Right ventricle myocardium inferior (tissue), 1 donor: ENCODE data around the gene CYP19A1. TPM values are rescaled to one million over a fixed set of nuclear protein-coding genes. Genes with fewer than 3 reads are reported as not detected.

ENCODE experiments used
- ATAC-seq: fragments of 200-7000 bp; cut with Tn5 transposase; one replicate; pipeline ENCODE4 v1.9.1; 2020; ENCODE audit warnings: mild to moderate bottlenecking, moderate library complexity
- DNase-seq: peaks from one replicate; pipeline ENCODE4 v3.0.0; 2021; ENCODE audit errors: missing footprints
- intact Hi-C: fragments of 100-400 bp; cut with DNase I; formaldehyde crosslinking; loops from one replicate; pipeline ENCODE4 v1.11.0; 2022
- long read RNA-seq: library from polyadenylated mRNA; unstranded; transcript quantifications from one replicate; pipeline ENCODE4 v2.0.0, GENCODE V29; 2021
- total RNA-seq: library from RNA; stranded (reverse); fragmentation: NEBNext Ultra II Directional; extraction: Animal tissue kit (Norgen Biotek cat#: 25700); gene quantifications from one replicate; pipeline ENCODE4 v1.2.1, GENCODE V29; 2021
- donor health status: DM: no; HTN: yes; CAD: no; lungs with severe emphysema.

The CYP19A1 gene
- 0.65 TPM for total RNA-seq
- long read RNA-seq: 0 reads

DNA sequence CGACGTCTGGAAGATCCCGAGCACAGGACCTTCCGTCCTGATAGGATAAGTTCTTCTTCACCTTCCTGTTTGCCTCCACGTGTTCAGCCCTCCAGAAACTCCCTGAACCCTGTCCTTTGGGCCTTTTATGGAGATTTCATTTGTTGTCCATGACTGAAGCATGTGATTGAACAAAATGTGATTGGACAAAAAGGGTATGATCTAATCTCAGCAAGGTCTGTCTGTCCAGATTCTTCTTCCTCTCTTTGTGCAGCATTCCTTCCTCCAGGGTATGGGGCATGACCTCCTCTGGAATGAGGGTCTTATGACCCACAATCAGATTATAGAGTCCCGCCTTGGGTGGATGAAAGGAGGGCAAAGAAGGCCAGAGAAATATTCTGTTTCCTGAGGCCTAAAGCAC, at the start of gene CYP19A1:
Gene CYP19A1 (minus strand): TSS at position 101 of the 400 bp plus-strand sequence. CDS start 95,684 bp downstream, outside the sequence.
- no peak for ATAC-seq
- no peak for DNase-seq
- intact Hi-C loops: no loop called here

DNA sequence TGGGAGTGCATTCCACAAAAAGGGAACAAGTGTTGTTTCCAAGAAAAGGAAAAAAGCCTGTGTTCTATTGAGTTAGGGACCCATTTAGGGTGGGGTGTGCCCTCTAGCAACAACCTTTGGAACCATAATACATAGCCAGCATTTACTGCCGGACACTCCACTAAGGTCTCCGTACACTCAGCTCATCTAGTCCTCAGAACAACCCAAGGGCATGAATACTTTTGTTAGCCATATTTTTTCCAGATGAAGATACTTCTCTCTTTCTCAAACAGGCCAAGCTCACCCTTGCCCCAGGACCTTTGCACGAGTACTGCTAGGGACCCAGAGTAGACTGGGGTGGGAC, 49.3 kb upstream of the CYP19A1 start:
- intact Hi-C loops: no loop called here
- no peak for ATAC-seq

DNA sequence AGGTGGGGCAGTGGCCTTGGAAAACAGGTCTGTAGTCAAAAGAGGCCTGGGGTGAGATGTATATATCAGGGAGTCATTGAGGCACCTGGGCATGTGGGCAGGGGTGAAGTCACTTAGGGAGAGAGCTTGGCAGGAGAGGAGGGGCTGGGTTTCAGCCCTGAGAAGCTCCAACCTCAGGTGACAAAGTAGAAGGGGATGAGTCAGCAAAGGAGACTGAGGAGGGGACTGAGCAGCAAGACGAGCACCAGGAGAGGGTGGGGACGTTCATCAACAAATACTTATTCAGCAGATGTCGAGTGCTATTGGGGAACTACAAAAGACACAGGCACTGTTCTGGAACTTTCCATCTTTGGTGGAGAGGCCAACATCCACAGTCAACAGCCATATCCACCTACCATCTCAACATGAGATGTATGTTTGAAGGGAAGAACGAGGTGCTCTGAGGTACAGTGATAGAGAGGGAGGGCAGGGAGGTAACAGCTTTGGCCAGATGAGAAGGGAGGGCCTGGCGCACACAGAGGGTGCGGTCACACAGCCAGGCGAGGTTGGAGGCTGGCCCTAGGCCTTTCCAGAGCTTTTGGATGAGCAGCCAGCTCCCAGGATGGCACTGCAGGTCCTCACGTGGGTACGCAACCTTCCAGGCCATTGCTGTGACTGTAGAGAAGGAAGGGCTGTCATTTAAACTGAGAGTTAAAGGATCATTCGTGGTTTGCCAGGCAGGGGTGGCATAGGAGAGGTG, 48.7 kb upstream of the CYP19A1 start:
- intact Hi-C loops: no loop called here
- DNase-seq (no peak), ATAC-seq (no peak)

More for the DNA sequence above, 49.3 kb upstream of the CYP19A1 start:
- no peak for DNase-seq

DNA sequence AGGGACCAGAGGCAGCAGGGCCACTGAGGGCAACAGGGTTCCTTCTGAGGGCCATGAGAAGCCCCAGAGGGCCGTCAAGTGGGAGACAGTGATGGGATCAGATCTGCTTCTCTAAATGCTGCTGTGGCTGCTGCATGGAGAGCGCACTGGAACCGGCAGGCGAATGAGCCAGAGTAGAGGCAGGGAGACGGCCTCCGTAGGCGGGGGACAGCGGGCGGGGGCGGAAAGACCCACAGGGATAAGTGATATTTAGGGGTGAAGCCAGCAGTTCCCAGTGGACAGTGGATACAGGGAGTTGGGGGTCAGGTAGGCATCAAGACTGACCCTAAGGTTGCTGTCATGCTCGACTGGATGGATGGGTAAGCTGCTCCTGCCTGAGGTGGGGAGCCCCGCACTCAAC, 48.1 kb upstream of the CYP19A1 start:
- ATAC-seq: no peak
- intact Hi-C loops: no loop called here

DNA sequence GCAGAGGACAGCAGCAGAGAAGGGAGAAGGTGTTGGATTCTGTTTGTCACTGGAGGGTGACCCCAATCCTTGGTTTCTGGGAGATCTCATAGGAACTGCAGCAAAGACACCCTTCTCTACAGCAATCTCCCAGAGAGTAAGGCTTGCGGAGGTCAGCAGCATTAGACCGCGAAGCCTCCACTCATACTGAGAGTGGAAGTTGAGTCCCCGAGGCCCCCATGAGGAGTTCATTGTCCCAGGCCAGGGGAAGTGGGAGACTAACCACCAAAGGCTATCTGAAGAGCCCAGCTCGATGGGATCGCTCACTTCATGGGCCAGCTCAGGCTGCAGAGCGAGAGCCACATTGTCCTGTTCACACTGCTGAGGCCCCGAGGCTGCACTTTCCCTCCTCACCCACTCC, 47.6 kb upstream of the CYP19A1 start:
- DNase-seq (no peak), ATAC-seq (no peak)
- intact Hi-C loops: no loop called here

More for the DNA sequence above, 48.1 kb upstream of the CYP19A1 start:
- DNase-seq: no peak

DNA sequence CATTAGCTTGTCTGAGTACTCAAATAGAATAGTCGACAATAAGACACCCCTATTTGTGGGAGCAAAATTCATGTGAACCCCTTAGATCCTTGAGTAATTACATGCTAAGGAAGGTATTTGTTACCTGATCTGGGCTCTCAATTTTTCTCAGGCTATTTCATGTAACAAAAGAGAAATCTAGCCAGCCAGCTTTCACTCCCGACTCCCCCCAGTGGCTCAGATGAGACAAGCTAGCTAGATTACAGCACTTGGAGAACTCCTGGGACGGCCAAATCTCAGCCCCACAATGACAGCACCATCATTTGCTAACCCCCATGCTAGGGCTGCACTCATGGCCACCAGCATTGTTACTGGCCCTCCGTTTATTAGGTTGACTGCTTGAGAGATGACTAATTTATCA, 44.4 kb upstream of the CYP19A1 start:
- DNase-seq: no peak
- no peak for ATAC-seq
- intact Hi-C loops: loop anchor here (5.0 kb wide), 2 partner anchors 150 to 220 kb away; no protein-coding TSS in a partner anchor

DNA sequence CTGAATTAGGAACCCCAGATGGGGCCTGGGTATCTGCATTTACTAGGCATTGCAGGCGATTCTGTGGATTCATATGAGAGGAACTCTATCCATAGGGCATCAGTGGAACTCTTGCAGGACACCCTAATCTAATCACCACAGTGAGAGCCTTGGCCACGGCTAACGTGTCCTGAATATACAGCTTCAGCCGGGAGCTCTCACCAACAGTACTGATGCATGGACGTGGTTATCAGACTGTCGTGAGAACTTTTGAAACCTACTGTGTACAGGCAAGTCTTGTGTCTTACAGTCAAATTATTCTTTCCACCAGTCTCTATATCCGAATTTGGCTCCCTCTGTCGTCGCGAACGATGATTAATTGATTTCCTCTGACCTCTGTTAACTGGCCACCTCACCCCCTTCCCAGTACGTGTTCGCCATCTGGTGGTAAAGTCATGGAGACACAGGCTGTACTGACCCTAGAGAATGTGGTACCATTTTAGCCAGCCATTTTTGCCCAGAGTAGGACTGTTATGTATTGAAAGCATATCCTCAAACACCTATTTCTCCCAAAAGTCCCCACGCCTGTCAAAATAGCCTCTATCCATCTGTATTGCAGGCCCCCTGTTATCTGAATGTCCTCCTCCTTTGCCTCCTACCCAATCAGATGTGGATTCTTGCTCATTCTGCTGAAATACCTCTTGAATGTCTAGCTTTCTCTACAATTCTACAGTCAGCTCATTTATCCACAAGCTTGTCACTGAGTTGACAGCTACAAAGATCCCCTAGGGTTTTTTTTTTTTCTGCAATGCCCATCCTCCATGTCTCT, 42.8 kb upstream of the CYP19A1 start:
- ATAC-seq: peak; percentile 92
- intact Hi-C loops: loop anchor here (1.0 to 5.0 kb wide), 4 partner anchors 94 to 219 kb away; no protein-coding TSS in a partner anchor
- no peak for DNase-seq

DNA sequence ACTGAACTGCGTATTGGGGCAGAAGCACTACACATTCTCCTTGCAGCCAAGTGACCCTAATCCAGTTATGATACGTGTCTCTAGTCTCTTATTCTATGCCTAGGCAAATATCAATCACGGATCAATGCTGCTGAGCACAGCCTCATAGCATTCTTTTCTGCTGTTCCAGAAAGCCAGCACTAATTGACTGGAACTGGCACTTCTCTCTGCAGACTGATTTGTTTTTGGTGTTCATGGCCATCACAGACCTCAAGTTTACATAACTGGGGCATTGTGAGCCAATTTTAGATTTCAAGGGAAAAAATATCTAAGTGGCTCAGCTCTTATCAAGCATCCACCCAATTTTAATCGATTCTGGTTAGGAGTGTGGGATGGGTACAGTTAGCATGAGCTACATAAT, 41.0 kb upstream of the CYP19A1 start:
- ATAC-seq: no peak
- DNase-seq: no peak
- intact Hi-C loops: no loop called here

DNA sequence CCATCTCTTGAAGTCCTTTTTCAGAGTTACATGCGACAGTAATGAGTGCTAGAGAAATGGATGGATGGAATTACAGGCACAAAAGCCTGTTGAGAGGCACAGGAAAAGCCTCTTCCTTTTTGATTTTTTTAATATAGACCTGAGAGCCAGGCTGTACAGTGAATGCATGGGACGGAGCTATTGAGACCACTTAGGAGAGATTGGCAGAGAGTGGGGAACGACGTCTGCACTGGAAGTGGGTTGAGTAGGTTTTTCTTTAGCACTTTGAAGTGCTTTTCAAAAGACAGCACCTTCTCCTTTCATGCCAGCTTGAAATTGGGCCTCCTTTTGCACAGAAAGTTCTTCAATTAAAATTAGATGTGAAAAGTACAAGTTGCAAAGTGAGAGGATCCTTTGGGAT, 40.0 kb upstream of the CYP19A1 start:
- DNase-seq: no peak
- no peak for ATAC-seq
- intact Hi-C loops: no loop called here

DNA sequence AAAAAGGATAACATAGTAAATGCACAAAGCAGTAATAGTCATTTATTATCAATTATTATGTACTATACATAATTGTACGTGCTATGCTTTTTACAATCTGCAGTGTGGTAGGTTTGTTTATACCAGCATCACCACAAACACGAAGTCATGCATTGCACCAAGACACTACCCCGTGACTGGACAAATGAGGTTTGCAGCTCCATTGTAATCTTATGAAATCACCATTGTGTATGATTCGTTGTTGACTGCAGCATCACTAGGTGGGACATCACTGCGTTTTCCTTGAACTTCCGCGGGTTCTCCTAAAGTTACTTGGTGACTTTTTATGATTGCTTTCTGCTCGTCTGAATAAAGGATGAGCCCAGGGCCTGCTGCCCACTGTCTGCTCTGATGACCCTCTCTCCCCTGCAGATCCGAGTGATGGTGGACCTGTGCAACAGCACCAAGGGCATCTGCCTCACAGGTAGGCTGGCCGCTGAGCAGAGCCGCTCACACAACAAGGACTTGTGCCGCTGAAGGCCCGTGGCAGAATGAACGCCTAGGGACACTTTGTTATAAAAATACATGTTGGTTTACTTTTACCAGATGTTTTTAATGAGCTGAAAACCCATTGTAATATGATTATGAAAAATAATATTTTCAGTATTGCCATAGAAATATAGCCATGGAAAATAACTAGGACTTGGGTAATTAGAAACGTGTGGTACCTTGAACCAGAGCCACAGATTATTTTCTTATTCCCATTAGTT, 38.8 kb upstream of the CYP19A1 start:
- intact Hi-C loops: no loop called here
- DNase-seq (no peak), ATAC-seq (no peak)

DNA sequence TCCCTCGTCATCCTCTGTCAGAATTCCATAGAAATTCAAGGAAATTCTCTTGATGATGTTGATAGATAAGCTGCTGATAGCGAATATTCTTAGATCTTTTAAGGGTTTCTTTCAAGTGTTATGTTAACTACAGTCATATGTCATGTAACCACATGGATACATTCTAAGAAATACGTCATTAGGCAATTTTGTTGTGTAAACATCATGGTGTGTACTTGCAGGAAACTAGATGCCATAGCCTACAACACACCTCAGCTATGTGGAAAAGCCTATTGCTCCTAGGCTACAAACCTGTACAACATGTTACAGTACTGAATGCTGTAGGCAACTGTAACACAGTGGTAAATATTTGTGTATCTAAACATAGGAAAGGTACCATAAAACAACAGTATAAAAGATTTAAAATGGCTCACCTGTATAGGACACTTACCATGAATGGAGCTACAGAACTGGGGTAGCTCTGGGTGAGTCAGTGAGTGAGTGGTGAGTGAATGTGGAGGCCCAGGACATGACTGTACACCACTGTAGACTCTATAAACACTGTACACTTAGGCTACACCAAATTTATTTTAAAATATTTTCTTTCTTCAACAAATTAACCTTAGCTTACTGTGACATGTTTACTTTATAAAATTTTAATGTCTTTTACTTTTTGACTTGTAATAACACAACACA, 37.7 kb upstream of the CYP19A1 start:
- intact Hi-C loops: no loop called here
- no peak for DNase-seq
- ATAC-seq: no peak

DNA sequence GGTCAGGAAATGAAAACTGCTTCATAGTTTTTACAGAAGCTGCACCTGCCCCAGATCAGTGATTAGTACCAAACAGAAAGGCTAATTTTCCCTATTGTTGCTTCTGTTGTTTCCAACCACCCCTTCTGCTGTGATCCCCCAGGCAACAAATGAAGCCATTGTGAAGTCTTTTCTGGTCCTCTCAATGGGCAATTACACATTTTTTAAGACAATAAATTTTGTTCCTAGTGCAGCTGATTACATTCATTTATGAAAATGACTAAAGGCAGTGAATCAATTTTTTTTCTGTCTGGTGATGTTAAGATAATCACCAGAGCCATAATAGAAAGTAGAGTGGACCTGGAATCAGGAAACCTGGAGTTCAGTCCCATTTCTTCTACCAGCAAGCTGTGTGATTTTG, 35.7 kb upstream of the CYP19A1 start:
- no peak for DNase-seq
- intact Hi-C loops: no loop called here

DNA sequence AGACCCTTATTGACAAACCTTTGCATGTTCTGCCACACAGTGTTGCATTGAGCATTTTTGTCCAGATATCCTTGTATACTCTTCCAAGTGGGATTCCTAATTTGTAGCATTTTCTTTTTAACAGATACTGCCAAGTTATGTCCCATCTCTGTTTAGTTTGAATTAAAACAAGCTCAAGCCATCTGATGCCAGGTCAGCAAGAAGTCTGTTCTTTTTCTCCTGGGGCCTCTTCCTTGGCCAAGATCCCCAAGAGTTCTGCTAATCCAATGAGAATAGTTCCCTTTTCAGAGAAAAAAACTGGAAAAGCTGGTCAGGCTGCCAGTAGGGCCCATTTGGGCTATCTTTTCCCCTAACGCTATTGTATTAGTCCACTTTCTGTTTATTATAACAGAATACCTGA, 32.9 kb upstream of the CYP19A1 start:
- DNase-seq (no peak), ATAC-seq (no peak)
- intact Hi-C loops: no loop called here

More for the DNA sequence above, 35.7 kb upstream of the CYP19A1 start:
- no peak for ATAC-seq

DNA sequence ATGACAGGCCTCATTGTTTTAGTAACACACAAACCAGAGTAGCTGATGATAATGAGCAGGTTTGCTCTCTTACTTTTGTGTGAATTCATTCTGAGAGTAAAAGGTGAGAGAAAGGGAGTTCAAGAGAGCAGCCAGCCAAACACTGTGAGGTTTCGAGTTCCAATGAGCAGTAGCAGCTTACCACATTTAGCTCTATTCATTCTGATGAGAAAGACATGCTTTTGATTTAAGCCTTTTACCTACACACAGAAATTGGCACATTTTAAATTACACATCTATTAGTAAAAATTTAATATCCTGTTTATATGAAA, 31.0 kb upstream of the CYP19A1 start:
- DNase-seq (no peak), ATAC-seq (no peak)
- intact Hi-C loops: no loop called here

DNA sequence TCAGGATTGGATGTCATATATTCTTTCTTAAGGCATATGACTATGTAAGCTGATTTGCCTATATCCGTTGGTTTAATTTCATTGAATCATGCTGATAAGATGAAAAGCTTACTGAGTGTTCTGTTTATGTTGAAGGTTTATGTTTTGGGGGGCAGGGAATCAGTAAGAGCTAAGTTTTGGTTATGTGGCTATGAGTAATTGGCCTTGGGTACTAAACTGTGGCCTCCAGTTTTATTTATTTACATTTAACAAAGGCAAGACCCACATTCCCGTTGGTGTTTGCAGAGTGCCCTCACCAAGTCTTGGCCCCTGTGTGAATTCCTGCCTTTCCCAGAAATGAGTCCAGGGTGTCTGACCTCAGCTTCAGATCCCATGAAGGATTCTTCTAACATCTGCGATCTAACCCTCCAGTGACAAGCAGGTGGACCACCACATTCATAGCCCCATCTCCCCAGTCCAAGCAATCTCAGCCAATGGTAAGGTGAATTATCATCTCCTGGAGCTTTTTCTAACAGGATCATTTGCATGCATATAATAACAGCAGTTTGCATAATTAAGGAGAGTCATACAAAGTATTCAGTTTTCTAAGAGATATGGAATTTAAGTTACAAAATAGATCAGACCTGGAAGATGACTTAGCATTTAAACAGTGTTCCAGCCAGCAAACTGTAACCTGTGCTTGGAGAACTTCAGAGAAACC, 30.5 kb upstream of the CYP19A1 start:
- no peak for ATAC-seq
- intact Hi-C loops: no loop called here
- no peak for DNase-seq

DNA sequence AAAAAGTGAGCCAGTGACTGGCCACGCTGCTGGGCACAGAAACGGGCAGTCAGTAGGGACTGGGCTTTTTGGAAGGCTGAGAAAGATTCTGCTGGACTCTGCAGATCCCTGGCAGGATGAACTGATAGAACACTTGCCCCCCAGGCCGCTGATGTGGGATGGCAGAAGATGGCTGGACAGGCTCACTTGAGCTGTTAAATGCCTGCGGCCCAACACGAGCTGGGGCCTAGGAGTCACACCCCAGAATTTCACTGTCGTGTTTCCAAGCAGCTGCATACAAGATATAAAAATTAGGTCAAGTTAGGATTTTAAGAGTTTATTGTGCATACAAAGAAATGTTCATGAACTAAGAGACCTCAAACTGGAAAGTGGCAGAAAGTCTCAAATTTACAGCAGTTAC, 29.9 kb upstream of the CYP19A1 start:
- intact Hi-C loops: no loop called here
- no peak for ATAC-seq

DNA sequence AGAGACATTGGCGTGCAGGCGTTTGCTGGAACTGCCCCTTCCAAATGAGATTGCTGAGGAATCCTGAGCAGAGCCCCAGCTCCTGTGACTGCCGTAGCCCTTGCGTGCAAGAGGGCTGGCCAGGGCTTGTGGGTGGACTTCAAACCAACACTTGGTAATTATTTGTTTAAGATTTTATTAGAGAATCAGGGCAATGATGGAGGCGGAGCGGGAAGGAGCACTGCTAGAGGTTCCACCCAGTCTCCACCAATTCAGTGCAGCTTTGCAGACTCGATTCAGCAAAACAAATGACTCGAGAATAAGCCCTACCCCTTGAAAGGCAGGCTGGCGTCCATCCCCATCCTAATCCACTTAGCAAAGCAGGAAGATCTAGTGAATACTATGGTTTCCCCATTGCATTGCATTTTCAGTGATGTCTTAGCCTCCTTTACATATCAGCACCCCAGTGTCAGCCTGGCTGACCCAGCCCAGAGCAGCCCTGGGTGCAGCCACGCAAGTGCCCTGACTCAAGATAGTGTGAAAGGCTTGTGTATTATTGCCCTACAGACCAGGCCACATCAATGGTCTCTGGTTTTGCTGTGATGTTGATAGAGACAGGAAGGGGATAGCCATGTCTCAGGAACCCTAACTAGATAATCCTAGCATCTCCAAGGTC, 29.1 kb upstream of the CYP19A1 start:
- intact Hi-C loops: no loop called here
- ATAC-seq: no peak
- no peak for DNase-seq

More for the DNA sequence above, 29.9 kb upstream of the CYP19A1 start:
- DNase-seq: no peak

DNA sequence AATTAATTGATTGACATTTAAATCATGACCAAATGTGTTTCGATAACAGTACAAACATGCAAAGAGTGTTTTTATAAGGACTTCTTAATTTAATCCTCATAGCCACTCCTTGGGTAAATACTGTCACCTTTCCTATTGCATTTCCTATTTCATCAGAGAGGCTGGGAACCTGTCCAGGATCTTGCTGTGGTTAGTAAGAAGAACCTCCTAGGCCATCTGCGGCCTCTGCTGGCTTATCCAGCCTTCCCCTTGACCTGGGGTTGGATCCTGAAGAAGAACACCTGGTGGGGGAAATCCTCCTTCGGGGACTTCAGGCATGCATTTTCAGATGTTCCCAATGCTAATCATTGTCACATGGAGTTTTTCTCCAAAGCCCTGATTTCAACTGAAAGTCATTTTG, 28.5 kb upstream of the CYP19A1 start:
- intact Hi-C loops: no loop called here
- DNase-seq (no peak), ATAC-seq (peak; percentile 64)
